Dermis blood vessel endothelial cell (primary cell): ENCODE results near the gene ODF4. TPM values are rescaled to one million over a fixed set of nuclear protein-coding genes. Genes with fewer than 3 reads are reported as not detected.
A peak's percentile ranks its signal among the peaks of the same experiment; 100 is the strongest.
"Not testable (repeated sequence)": the region's sequence is repeated elsewhere in the genome, so short reads cannot be mapped to it uniquely, and the experiment has no call there.

Experiments
- DNase-seq: peaks from one replicate; pipeline ENCODE4 v3.0.0; 2010
- total RNA-seq: library from RNA; depleted of rRNA; stranded (reverse); fragments of >200 nt; gene quantifications from 2 replicates; pipeline ENCODE4 v1.2.3, GENCODE V29; 2014

The ODF4 gene
- total RNA-seq, 1 donor from 2014 or later = not detected

DNA sequence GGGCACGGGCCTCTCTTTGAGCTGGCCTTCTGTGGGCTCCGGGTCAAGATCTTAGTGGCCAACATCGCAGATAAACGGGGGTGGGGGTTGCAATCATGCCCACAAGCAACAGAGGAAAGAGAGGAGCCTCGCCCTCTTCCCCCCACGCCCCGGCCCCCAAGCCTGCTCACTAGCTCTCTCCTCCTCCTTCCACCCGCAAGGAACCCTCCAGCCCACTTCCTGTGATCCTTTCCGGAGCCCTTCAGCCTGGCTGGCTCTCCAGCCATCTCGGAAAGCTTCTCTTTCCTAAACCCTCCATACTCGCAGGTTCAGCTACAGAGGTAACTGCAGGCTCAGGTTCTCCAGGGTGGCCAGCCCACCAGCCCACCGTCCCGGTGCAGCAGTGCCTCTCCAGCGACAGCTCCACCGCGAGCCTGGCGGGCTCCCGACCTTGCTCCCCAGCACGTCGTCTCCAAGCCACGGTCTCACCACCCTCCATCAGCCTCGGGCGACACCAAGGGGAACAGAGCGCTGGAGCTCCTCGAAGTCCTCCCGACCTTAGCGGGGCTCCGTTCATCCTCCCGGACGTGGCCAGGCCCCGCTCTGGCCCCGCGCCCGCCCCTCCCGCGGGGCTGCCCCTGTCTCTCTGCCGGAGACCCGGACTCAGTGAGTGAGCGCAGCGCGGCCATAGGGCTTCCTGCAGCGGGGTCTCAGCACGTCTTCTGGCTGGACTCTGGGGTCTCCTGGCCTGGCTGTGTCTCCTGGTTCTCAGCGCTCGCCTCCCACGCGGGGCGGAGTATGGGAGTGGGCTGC, 12.9 kb upstream of the ODF4 start:
- DNase-seq = peak; percentile 65

GRCh38 chr17:8327303-8327649, 12.4 kb upstream of the ODF4 start:
- peak; percentile 36 for DNase-seq

DNA sequence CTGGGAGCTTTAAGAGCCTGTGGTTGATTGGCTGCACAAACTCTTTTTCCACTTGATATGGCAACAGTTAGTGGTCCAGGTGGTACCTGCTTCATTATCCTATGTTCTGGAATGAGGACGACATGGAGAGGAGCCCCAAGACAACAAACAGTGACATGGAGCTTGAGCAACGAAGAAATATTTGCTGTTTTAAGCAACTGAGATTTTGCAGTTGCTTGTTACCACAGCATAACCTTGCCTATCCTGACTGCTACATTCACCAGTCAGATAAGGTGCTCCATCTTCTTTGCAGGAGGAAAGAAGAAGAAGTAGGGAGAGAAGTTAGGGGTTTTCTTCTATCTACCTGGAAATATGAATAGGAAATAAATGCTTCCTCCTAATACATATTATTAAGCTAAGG, 7.5 kb upstream of the ODF4 start:
- no peak for DNase-seq

GRCh38 chr17:8332688-8333087, 7.0 kb upstream of the ODF4 start:
- DNase-seq = no peak

DNA sequence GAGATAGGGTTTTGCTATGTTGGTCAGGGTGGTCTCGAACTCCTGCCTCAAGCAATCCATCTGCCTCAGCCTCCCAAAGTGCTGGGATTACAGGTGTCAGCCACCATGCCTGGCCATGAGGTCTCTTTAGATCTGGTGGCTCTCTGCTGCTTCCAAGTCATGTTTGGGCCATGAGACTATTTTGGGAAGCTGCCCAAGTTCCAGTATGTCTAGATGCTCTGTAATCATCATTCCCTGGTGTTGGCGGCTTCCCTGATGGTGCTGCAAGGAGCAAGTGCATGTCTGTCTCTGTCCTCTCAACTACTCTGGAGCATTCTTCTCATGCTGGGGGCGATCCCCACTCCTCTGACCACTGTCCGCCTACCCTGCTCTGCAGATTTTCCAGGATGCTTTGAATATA, 6.4 kb upstream of the ODF4 start:
- no peak for DNase-seq

GRCh38 chr17:8337802-8338752, 1.6 kb upstream of the ODF4 start:
- no peak for DNase-seq

GRCh38 chr17:8338753-8339140, 893 bp upstream of the ODF4 start:
- no peak for DNase-seq

- no peak for DNase-seq
Observed at GRCh38 chr17:8341456-8341855, 1.8 kb downstream of the ODF4 start.

- no peak for DNase-seq
Observed at GRCh38 chr17:8345052-8345690, 5.5 kb downstream of the ODF4 start.

DNA sequence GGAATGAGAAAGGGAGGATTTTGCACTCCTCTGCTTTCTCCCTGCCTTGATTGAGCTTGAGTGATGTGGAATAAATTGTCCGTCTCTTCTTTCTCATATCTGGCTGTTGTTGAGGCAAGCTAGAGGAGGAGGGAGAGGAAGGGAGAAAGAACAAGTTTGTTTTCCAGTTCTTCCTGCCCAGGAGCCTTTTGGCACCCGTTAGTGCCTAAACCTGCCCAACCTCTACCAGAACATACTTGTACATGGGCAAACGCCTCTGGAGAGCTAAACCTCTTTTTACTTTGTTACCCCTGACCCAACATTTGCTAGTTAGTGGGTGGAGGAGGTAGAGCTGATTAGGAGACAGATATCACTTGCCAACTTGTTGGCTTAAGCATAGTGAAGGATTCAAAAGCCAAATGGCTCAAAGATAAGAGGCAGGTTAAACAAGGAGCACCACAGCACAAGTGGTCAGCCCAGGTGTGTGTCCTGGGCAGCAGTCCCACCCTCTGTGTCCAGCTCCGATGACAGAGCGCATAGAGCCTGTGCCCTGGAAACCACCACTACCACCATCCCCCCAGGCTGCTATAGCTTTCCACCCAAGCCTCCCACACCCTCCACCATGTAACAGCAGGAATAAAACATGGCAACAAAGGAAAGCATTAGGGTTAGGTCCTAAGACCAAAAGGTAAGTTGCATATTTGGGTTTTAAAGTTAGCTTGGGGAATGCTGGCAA, 6.5 kb downstream of the ODF4 start:
- DNase-seq = no peak

- not testable (repeated sequence) for DNase-seq
Observed at GRCh38 chr17:8347001-8347400, 7.4 kb downstream of the ODF4 start.

DNA sequence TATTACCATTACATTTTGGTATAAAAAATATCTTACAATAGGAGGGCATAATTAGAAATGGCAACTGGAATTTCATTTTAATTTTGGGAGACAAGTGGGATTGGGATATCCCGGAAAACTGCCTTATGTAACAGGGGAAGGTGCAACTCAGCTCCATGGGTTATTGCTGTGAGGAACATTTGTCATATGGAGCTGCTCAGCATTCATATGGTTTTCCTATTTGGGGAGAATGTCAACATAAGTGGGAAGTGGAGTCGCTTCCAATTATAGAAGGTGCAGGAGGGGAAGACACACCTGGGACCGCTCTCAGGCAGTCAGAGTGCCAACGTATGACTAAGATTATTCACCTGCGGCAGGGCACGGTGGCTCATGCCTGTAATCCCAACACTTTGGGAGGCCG, 10.7 kb downstream of the ODF4 start:
- no peak for DNase-seq

DNA sequence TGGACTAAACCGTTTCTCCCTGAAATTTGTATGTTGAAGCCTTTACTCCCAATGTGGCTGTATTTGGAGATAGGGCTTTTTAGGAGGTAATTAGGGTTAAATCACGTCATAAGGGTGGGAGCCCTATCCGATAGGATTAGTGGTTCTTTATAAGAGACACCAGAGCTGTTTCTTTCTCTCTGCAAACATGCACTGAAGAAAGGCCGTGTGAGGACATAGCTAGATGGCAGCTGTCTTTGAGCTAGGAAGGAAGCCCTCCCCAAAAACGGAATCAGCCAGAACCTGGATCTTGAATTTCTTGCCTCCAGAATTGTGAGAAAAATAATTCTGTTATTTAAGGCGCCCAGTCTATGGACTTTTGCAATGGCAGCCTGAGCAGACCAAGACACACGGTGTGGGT, 14.1 kb downstream of the ODF4 start:
- no peak for DNase-seq

- DNase-seq = peak; percentile 37
Observed at GRCh38 chr17:8354236-8354635, 14.6 kb downstream of the ODF4 start.

DNA sequence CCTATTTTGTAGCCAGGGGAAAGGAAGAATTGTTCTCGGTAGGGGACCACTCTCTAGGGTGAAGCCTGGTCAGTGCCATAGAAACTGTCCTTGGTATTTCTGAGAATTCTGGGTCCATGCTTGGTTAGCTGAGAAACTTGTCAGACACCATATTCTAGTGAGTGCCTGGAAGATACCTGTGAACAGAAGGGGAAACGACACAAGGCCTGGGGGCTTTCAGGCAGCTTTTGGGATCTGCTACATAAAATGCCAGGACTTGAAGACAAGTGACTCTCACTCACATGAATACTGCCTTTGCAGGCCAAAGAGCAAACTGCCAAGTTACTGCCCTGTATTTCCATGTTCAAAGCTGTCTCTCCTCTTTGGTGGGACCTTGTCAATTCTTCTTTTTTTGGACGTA, 18.3 kb downstream of the ODF4 start:
- DNase-seq = no peak

- peak; percentile 97 for DNase-seq
Observed at GRCh38 chr17:8359769-8360168, 20.1 kb downstream of the ODF4 start.

- peak; percentile 91 for DNase-seq
Observed at GRCh38 chr17:8360260-8360659, 20.6 kb downstream of the ODF4 start.

DNA sequence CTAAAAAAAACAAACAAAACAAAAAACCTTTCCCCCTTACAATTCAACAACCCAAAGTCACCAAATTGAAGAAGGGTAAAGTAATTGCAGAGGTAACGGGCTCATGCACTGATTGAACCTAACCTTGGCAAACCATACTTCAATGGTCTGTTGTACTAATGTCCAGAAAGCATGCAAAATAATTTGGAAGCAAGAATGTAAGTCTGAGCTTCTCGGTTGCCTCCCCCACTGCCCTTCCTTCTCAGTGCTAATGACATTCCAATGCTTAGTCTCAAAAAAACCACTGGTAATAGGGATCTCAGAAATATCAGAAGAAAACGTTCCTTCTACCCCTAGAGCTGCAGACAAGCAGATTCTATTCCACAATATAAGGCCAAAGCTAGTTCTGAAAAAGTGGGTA, 21.1 kb downstream of the ODF4 start:
- DNase-seq = peak; percentile 77

DNA sequence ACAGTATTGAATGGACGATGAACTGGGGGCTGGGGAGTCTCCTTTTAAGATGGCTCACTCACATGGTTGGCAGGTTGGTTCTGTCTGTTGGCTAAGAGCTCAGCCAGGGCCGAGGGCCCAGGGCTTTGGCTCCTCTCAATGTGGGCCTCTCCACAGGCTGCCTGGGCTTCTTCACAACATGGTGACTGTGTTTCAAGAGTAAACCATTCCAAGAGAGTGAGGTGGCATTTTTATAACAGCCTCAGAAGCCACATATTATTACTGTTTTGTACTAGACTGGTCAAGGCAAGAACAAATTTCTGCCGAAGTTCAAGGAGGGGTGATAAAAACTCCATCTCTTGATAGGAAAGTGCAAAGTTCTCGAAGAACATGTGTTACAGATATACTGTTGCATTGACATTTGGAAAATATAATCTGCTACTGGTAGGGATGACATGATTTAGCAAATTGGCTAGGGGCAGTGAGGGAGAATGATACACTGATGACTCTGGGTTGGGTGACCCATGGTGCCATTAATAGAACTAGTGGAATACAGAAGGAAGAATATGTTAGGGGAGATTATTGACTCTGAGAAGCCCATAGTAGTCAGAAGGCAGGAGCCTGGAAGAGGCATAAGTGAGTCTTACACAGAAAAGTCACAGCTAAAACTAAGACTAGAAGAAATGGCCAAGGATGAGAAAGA, 23.2 kb downstream of the ODF4 start:
- DNase-seq = no peak

DNA sequence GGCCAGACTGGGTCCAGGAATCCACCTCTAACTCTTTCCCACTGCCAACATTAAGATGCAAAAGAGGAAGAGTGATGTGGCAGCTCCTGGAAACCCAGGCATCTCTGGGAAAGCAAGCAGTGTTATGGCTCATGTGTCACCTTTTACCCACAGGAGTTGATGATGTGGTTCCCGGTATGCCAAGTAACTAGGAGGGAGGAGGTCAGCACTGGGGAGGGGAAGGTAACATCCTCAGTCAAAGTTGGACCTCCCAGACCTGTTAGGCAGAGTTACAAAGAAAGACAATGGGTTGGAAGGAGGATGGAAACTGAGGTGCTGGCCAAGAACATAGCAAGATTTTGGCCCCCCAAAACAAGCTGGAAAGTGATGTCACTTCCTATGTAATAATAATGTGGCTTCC, 25.5 kb downstream of the ODF4 start:
- peak; percentile 86 for DNase-seq

DNA sequence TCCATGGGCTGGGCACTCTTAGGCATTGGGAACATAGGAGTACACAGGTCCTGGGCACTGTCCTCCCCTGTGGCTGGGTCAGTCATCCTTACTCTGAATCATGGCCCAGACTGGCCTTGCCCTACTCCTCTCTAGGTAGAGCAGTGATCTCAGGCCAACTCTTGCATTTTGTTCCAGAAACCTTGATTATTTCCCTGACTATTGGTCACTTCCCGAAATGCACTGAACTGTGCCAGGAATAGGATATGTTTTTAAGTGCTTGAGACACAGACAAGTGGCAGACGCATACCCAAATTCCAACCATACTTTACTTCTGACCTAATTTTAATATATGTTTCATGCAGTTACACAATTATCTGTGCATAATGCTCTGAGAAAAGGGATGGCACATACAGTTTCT, 26.6 kb downstream of the ODF4 start:
- DNase-seq = peak; percentile 95

- no peak for DNase-seq
Observed at GRCh38 chr17:8368193-8368592, 28.6 kb downstream of the ODF4 start.
